Measurements from ENCODE around the gene NSUN2.

- no peak for TF ChIP-seq CTCF (conservative IDR thresholded peaks at IDR 0.05 in 1 of 2, IDR thresholded peaks at IDR 0.05 in 1 of 2; ENCODE audit: extremely low read depth in 1 of 2, insufficient read depth in 1 of 2, low read depth in 1 of 2, low read length in 2 of 2)
- no peak for TF ChIP-seq EZH2 (IDR thresholded peaks at IDR 0.05; ENCODE audit: borderline replicate concordance, low read length)
These were observed 4.7 kb upstream of the NSUN2 start for GRCh38 chr5:6637590-6637989.

Measured in mammary epithelial cell (primary cell).